GM12891 (cell line): Measurements from ENCODE around the gene GFOD1.
A peak's percentile ranks its signal among the peaks of the same experiment; 100 is the strongest.

ENCODE experiments used
- DNase-seq: peaks from one replicate; pipeline ENCODE4 v3.0.0; 2011; ENCODE audit warnings: low spot score; ENCODE audit not compliant: insufficient read length
- FAIRE-seq: peaks from 2 replicates; lab custom pipeline; 2011; peaks lifted over from hg19 to GRCh38; lab: Jason Lieb, UNC
- PAX5 ChIP-seq: IDR thresholded peaks from 2 replicates; pipeline ENCODE4 v1.6.1; 2011; ENCODE audit warnings: low read length, moderate library complexity, mild to moderate bottlenecking; ENCODE audit not compliant: insufficient read depth, severe bottlenecking
- POLR2A ChIP-seq: IDR thresholded peaks from 2 replicates; pipeline ENCODE4 v1.6.1; 2011; ENCODE audit warnings: low read depth, low read length, control low read depth
- POLR2AphosphoS5 ChIP-seq: IDR thresholded peaks from 2 replicates; pipeline ENCODE4 v1.6.1; 2011; ENCODE audit warnings: low read depth, low read length, control low read depth
- POU2F2 ChIP-seq: IDR thresholded peaks from 2 replicates; pipeline ENCODE4 v1.6.1; 2011; ENCODE audit warnings: low read depth, mild to moderate bottlenecking, control low read depth, low read length, moderate library complexity
- SPI1 ChIP-seq: IDR thresholded peaks from 2 replicates; pipeline ENCODE4 v1.6.1; 2011; ENCODE audit warnings: low read depth, low read length, control low read depth
- TAF1 ChIP-seq: IDR thresholded peaks from 2 replicates; pipeline ENCODE4 v1.6.1; 2011; ENCODE audit warnings: low read depth, low read length, control low read depth

The GFOD1 gene

DNA sequence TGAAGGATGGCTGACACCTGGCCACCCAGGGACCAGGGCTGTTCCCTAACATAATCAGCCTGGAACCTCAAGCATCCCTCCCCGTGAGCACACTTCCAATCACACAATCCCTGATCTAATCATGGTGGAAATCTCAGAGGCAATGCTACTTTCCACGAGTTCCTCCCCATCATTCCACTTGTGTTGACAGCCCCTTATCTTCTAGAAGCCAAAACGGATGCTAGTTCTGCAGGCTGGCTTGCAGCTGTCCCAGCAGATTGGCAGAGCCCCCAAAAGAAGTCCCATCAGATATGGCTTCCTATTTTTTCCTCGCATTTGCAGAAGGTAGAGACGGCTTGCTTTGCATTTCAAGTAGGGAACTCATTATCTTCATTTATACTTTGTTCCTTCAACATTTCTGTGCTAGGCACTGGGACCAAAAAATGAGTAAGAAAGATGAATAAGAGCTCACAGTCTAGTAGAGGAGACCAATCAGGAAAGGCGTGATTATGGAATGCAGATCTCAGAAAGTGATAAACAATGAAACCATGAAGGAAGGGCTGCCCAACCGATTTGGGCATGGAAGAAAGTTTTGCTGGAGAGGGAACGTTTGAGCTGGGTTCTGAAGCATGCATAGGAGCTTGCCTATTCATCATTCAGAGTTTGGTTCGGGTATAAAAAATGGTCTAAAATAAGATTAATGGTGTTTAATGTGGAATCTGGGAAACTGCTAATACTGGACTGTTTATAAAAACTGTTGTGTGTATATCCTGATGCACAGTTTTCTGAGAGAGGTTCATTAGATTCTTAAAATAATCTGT lies 114.5 kb downstream of the GFOD1 start:
- TF ChIP-seq POLR2AphosphoS5 (no peak), PAX5 (no peak), SPI1 (no peak), POLR2A (no peak), TAF1 (no peak), POU2F2 (no peak)
- no peak for DNase-seq
- FAIRE-seq: no peak

DNA sequence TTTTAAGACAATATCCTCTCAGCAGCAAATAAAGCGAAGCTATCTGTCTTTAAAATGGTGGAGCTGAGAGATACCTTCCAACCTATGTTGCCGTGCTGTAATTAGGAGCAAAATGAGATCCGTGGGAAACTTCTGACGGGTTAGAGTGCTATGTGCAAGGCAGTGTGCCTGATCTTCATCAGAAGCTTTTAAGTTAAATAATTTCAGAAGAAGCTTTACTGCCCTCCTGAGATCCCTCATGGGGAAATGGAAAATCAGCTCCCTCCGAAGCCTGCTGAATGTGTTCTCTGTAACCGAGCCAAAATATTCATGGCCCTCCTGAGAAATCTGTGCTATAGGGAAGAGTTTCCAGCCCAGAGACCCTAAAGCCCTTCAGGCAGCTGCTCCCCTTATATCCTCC lies 115.3 kb downstream of the GFOD1 start:
- TF ChIP-seq PAX5: no peak
- no peak for DNase-seq
- no peak for FAIRE-seq

DNA sequence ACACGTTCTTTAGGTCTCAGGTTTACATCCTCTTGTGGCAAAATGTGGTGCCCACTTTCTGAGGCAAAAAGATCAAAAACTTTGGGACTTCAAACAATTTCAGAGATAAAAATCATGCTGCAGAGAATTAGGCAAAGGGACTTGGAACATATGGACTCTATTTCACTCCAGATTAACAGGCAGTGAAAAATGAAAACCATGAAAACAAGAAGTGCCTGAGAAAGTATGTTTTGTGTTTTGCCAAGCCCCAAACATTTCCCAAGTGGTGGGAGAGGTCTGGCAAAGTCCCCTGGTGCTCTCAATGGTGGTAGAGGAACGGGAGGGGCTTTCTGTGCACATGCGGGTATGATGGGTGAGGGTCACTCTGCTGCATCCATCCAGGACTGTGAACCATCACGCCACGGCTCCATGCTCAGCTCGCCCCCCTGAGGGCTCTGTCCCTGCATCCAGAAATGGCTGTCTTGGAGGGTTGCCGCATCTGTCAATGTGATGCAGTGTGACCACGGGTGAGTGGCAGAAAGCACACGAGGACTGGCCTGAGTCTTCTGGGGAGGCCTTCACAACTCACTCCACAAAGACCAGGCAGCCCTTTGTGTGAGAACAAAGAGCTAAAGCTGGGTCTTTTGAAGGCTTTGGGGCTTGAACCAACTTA lies 115.9 kb downstream of the GFOD1 start:
- no peak for DNase-seq
- TF ChIP-seq POU2F2 (no peak), POLR2A (no peak), POLR2AphosphoS5 (no peak), PAX5 (no peak), TAF1 (no peak), SPI1 (no peak)
- no peak for FAIRE-seq

DNA sequence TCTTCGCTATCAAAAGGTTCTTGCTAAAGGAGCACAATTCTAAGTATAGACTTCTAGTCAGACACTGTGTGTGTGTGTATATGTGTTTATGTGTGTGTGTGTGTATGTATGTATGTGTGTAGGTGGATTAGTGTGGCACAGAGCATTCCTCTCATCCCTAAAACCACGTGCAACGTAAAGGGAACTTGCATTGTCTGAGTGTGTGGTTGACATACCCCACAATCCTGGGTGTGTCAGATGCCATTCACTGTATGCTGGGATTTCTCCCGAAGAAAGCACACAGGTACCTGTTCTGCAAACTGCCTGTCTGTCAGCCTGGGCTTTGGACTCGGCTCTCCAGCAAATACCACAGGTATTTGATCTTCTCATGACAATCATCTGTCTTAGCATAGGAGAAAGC lies 116.8 kb downstream of the GFOD1 start:
- peak; percentile 68 for FAIRE-seq
- DNase-seq: no peak

DNA sequence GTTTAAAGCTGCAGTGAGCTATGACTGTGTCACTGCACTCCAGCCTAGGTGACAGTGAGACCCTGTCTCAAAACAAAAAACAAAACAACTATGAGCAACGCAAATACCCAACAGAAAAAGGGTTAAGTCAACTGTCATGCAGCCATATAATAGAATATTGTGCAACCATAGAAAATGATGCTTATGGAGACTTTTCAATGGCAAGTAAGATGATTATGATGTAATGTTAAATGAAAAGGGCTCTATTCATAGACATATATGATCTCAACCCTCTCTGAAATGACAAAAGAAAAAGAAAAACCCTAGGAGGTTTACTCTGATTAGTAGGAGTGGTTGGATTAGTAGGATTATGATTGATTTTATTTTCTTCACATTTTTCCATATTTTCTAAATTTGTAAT lies 117.8 kb downstream of the GFOD1 start:
- no peak for TF ChIP-seq TAF1
- no peak for TF ChIP-seq POU2F2
- FAIRE-seq (no peak), DNase-seq (no peak)

More for the DNA sequence above, 116.8 kb downstream of the GFOD1 start:
- TF ChIP-seq PAX5: no peak

DNA sequence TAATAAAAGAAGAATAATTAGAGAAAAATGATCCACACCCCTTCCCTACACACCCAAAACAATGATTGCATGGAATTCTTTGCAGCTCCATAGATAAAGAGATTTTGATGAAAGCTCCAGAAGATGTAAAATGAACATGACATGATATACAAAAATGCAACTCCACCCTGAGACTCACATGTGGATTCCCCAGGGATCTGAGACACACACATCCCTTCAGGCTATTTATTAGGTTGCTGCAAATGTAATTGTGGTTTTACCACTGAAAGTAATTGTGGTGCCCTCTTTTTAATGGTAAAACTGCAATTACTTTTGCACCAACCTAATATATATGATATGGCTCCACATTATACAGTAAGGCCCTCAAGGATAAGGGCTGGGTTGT lies 118.7 kb downstream of the GFOD1 start:
- FAIRE-seq (no peak), DNase-seq (no peak)
- TF ChIP-seq PAX5 (no peak), TAF1 (no peak), POU2F2 (no peak), SPI1 (no peak), POLR2A (no peak), POLR2AphosphoS5 (no peak)

DNA sequence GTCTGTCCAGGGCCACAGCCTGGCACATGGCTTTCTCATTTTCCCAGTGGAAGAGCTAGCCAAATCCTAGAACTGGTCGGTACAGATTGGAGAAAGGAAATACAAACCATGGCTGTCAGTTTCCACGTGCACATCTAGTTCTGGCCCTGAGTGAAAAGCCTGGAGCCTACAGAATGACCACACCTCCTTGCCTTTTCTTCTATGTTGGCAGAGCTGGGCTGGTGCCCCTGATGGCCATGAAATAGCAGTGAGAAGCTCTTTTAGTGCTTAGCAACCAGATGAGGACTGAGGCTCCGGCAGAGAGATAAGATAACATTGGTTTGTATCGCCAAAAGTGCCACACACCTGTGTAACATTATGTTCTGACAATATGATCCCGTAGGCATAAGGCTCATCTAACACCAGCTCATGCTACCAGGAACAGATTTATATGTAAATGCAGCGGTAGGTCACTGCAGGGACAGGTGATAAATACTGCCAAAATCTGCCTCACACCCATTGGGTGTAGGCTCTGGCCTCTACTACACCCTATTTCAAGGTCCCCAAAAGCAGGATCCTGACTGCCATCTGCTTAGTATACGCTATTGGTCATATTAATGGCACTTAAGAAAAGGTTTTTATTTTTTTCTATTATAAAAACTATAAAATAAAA lies 119.2 kb downstream of the GFOD1 start:
- FAIRE-seq (no peak), DNase-seq (no peak)
- TF ChIP-seq TAF1: no peak
- TF ChIP-seq POLR2AphosphoS5: no peak
- no peak for TF ChIP-seq SPI1

DNA sequence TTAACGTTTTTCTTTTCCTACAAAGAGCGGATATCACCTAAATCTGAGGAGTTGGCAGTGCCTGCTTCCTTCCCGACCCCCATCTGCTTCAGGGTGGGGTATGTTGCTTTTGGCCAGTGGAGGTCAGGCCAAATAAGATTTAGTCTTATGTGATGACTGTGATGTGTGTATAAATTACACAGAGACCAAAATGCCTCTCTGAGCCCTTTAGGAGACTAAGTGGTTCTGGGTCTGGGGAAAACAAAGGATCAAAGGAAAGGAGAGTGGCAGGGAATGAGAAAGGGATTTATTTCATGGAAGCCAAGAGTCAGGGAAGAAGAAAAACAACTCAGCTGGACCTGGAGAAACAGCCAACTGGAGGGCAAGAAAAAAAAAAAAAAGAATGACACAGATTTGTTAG lies 120.0 kb downstream of the GFOD1 start:
- no peak for DNase-seq
- no peak for FAIRE-seq
- TF ChIP-seq TAF1 (no peak), POLR2AphosphoS5 (no peak), SPI1 (no peak), PAX5 (no peak), POLR2A (no peak), POU2F2 (no peak)

DNA sequence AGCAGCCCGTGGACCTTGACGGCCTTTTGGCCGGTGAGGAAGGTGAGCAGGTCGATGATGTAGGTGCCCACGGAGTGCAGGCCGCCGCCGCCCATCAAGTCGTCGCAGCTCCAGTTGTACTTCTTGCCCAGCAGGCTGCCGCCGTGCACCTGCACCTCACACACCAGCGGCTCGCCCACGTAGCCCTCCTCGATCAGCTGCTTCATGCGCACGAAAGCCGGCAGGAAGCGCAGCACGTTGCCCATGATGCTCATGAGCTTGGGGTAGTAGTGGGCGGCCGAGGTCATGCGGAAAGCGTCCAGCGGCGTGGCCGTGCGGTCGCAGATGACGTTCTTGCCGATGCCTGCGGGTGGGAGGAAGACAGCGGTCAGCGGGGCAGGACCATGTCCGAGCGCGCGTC lies 122.1 kb downstream of the GFOD1 start:
- TF ChIP-seq POLR2AphosphoS5: no peak
- no peak for TF ChIP-seq SPI1
- TF ChIP-seq POLR2A: no peak
- TF ChIP-seq PAX5: no peak
- TF ChIP-seq TAF1: no peak
- TF ChIP-seq POU2F2: no peak
- DNase-seq (no peak), FAIRE-seq (no peak)

DNA sequence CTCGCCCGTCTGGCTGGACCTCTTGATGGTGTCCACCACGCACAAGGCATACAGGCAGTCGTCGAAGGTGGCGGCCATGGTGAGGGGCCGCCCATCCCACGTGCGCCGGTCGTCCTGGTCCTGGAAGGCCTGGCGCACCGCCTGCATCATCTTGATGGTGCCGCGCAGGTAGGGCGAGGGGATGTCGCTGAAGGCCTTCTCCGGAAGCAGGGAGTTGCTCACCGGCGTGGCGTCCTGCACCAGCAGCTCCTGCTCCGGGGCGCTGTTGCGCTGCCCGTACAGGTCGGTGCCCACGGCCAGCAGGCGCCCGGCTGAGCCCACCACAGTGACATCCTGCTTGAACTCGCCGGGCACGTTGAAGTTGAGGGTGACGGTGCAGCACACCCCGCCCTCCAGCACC lies 122.6 kb downstream of the GFOD1 start:
- no peak for TF ChIP-seq POLR2AphosphoS5
- no peak for TF ChIP-seq PAX5
- FAIRE-seq: no peak
- no peak for DNase-seq
